ENCODE data around the gene LRCH1. TPM values are rescaled to one million over a fixed set of nuclear protein-coding genes. Genes with fewer than 3 reads are reported as not detected.
"Not testable (repeated sequence)": the region's sequence is repeated elsewhere in the genome, so short reads cannot be mapped to it uniquely, and the experiment has no call there.

Gene LRCH1
- total RNA-seq, 1 experiment from 2014 or later, result 16.5 TPM

DNA sequence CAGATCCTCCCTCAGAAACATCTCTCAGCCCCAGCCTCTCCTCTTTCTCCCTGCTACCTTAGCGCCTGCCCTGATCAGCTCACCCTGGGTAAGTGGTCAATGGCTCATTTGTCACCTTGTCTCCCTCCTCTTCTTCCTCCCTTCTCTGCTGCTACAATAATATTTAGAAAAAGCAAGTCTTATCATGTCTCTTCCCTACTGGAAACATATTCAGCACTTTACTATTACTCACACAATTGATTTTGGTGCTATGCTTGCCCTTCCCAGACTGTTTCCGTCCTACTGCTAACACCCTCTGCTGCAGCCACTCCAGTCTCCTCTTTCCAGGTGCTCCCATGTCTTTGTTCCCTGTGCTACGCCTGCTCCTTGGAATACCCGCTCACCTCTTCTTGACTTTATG is 208.2 kb downstream of the LRCH1 start:
- Mint-ChIP-seq H3K36me3 (ENCODE audit: insufficient read depth, unreplicated experiment) (no peaks in the 10 kb centered on the region), H3K27me3 (ENCODE audit: insufficient read depth, unreplicated experiment) (no peaks in the 10 kb centered on the region), H3K9me3 (ENCODE audit: unreplicated experiment) (no peaks in the 10 kb centered on the region), H3K4me3 (ENCODE audit: unreplicated experiment) (no peak overlapping the region), H3K27ac (ENCODE audit: low read depth, unreplicated experiment) (no peak overlapping the region), H3K4me1 (ENCODE audit: insufficient read depth, unreplicated experiment) (peaks cover 15% of the 10 kb centered on the region)
- TF ChIP-seq, protein P1, sequence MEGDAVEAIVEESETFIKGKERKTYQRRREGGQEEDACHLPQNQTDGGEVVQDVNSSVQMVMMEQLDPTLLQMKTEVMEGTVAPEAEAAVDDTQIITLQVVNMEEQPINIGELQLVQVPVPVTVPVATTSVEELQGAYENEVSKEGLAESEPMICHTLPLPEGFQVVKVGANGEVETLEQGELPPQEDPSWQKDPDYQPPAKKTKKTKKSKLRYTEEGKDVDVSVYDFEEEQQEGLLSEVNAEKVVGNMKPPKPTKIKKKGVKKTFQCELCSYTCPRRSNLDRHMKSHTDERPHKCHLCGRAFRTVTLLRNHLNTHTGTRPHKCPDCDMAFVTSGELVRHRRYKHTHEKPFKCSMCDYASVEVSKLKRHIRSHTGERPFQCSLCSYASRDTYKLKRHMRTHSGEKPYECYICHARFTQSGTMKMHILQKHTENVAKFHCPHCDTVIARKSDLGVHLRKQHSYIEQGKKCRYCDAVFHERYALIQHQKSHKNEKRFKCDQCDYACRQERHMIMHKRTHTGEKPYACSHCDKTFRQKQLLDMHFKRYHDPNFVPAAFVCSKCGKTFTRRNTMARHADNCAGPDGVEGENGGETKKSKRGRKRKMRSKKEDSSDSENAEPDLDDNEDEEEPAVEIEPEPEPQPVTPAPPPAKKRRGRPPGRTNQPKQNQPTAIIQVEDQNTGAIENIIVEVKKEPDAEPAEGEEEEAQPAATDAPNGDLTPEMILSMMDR (IDR thresholded peaks at IDR 0.05; ENCODE audit: unreplicated experiment), result no peak
- no peak for DNase-seq (ENCODE audit: unreplicated experiment)
- intact Hi-C loops (cut with micrococcal nuclease), result no loop called here
- ChIA-PET CTCF (interaction anchor here (0.6 to 1.1 kb wide), 2 partner anchors 16 to 275 kb away, joined by 3 to 4 read pairs; no protein-coding TSS in a partner anchor), POLR2A (no interaction called here)
- BruUV-seq (replicated peaks), result no TSS peak

DNA sequence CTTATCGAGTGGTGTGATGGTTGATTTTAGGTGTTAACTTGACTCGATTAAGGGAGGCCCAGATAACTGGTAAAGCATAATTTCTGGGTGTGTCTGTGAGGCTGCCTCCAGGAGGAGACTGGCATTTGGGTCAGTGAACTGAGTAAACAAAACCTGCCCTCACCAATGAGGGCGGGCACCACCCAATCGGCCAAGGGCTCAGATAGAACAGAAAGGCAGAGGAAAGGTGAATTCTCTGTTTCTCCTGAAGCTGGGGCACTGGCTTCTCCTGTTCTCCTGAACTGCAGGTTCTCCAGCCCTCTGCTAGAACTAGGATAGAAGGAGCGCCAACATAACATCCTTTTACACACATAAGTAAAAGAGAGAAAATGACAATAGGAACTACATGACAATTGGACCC is 208.9 kb downstream of the LRCH1 start:
- DNase-seq (ENCODE audit: unreplicated experiment), result no peak
- intact Hi-C loops (cut with micrococcal nuclease), result no loop called here
- Mint-ChIP-seq H3K27ac (ENCODE audit: low read depth, unreplicated experiment) (no peak overlapping the region), H3K4me3 (ENCODE audit: unreplicated experiment) (no peak overlapping the region), H3K27me3 (ENCODE audit: insufficient read depth, unreplicated experiment) (no peaks in the 10 kb centered on the region), H3K36me3 (ENCODE audit: insufficient read depth, unreplicated experiment) (no peaks in the 10 kb centered on the region), H3K4me1 (ENCODE audit: insufficient read depth, unreplicated experiment) (peaks cover 15% of the 10 kb centered on the region), H3K9me3 (ENCODE audit: unreplicated experiment) (no peaks in the 10 kb centered on the region)
- TF ChIP-seq, protein P1 (IDR thresholded peaks at IDR 0.05; ENCODE audit: unreplicated experiment), result no peak
- ChIA-PET CTCF (interaction anchor here (0.6 to 1.1 kb wide), 2 partner anchors 14 to 15 kb away, joined by 4 to 5 read pairs; no protein-coding TSS in a partner anchor), POLR2A (interaction anchor here (0.9 kb wide), 1 partner anchor 34 kb away, joined by 3 read pairs; no protein-coding TSS in a partner anchor)
- no TSS peak for BruUV-seq (replicated peaks)

DNA sequence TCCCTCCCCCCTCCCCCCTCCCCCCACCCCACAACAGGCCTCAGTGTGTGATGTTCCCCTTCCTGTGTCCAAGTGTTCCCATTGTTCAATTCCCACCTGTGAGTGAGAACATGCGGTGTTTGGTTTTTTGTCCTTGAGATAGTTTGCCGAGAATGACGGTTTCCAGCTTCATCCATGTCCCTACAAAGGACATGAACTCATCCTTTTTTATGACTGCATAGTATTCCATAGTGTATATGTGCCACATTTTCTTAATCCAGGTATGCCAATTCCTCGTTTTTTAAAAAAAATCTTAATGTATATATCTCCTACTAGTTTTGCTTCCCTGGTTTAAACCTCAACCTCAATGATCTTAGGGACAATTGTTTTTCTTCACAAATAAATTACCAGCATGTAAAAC is 217.0 kb downstream of the LRCH1 start:
- DNase-seq (ENCODE audit: unreplicated experiment); H3K27me3 Mint-ChIP-seq (ENCODE audit: insufficient read depth, unreplicated experiment); POLR2A ChIA-PET; CTCF ChIA-PET; intact Hi-C loops (cut with micrococcal nuclease); H3K9me3 Mint-ChIP-seq (ENCODE audit: unreplicated experiment); H3K4me1 Mint-ChIP-seq (ENCODE audit: insufficient read depth, unreplicated experiment); H3K4me3 Mint-ChIP-seq (ENCODE audit: unreplicated experiment); BruUV-seq (replicated peaks); H3K27ac Mint-ChIP-seq (ENCODE audit: low read depth, unreplicated experiment): not testable (repeated sequence)
- peaks cover 36% of the 10 kb centered on the region for H3K36me3 Mint-ChIP-seq (ENCODE audit: insufficient read depth, unreplicated experiment)

DNA sequence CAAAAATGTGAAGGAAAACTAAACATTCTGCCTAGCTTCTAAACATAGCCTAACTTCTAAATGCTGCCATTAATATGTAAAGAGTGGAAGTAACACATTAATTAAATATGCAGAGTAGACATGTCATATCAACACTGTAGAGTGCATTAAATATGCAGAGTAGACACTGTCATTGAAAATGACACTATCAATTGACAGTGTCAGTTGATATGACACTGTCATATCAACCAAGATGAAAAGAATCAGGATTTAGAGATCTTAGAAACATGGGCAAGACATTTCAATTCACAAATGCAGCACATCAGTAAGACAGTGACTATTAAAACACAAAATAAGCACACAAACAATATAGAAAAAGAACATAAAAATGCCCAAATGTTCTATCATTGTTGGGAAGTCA is 218.7 kb downstream of the LRCH1 start:
- H3K27me3 Mint-ChIP-seq (ENCODE audit: insufficient read depth, unreplicated experiment), result no peaks in the 10 kb centered on the region
- DNase-seq (ENCODE audit: unreplicated experiment), result no peak
- H3K4me1 Mint-ChIP-seq (ENCODE audit: insufficient read depth, unreplicated experiment), result no peaks in the 10 kb centered on the region
- H3K36me3 Mint-ChIP-seq (ENCODE audit: insufficient read depth, unreplicated experiment), result peaks cover 52% of the 10 kb centered on the region
- ChIA-PET POLR2A (no interaction called here), CTCF (no interaction called here)
- no peaks in the 10 kb centered on the region for H3K9me3 Mint-ChIP-seq (ENCODE audit: unreplicated experiment)
- intact Hi-C loops (cut with micrococcal nuclease), result no loop called here
- TF ChIP-seq, protein P1 (IDR thresholded peaks at IDR 0.05; ENCODE audit: unreplicated experiment), result no peak
- H3K27ac Mint-ChIP-seq (ENCODE audit: low read depth, unreplicated experiment), result no peak overlapping the region
- BruUV-seq (replicated peaks), result no TSS peak
- no peak overlapping the region for H3K4me3 Mint-ChIP-seq (ENCODE audit: unreplicated experiment)

DNA sequence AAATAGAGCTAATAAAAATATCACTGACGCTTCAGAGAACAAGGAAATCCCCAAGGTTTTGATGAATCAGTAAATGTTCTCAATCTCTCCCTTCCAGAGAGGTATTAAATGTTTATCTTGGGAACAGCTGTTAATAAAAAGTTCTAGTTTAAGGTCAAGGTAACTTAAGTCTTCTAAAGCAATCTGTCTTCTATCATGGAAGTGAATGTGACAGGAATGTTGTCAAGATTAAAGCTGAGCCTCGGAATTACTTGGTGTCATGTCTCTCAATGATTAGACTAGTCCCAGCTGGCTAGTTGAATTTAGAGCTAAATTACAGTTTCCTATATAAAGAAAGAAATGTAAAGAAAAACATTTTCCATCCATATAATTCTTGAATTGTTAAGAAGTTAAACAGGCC is 220.6 kb downstream of the LRCH1 start:
- DNase-seq (ENCODE audit: unreplicated experiment), result no peak
- Mint-ChIP-seq H3K9me3 (ENCODE audit: unreplicated experiment) (no peaks in the 10 kb centered on the region), H3K36me3 (ENCODE audit: insufficient read depth, unreplicated experiment) (peaks cover 68% of the 10 kb centered on the region), H3K27me3 (ENCODE audit: insufficient read depth, unreplicated experiment) (no peaks in the 10 kb centered on the region), H3K4me1 (ENCODE audit: insufficient read depth, unreplicated experiment) (no peaks in the 10 kb centered on the region), H3K27ac (ENCODE audit: low read depth, unreplicated experiment) (no peak overlapping the region), H3K4me3 (ENCODE audit: unreplicated experiment) (no peak overlapping the region)
- ChIA-PET POLR2A (no interaction called here), CTCF (no interaction called here)
- BruUV-seq (replicated peaks), result no TSS peak
- intact Hi-C loops (cut with micrococcal nuclease), result no loop called here
- TF ChIP-seq, protein P1 (IDR thresholded peaks at IDR 0.05; ENCODE audit: unreplicated experiment), result no peak
